H1 (cell line): ENCODE results near the gene ASTL. TPM values are rescaled to one million over a fixed set of nuclear protein-coding genes. Genes with fewer than 3 reads are reported as not detected.

Source experiments
- CTCF ChIA-PET: fragments of 300-600 bp; sonication (Branson Sonifier 250); formaldehyde crosslinking; loops from one replicate; lab custom pipeline; 2021; ENCODE audit not compliant: partially characterized antibody; lab: Charles Lee
- POLR2A ChIA-PET: fragments of 300-600 bp; sonication (Branson Sonifier 250); formaldehyde crosslinking; loops from one replicate; lab custom pipeline; 2021; ENCODE audit warnings: inconsistent platforms; ENCODE audit not compliant: partially characterized antibody; lab: Charles Lee
- DNase-seq, 2 experiments: peaks; one replicate each; pipeline versions ENCODE4 v3.0.0 to v3.0.0-alpha.2; 2010 to 2022; ENCODE audit warnings: low spot score in 2 of 2, low read depth in 1 of 2, mixed read lengths in 1 of 2
- FAIRE-seq: peaks from 2 replicates; lab custom pipeline; 2011; peaks lifted over from hg19 to GRCh38; lab: Jason Lieb, UNC
- H2AFZ ChIP-seq: 2 replicates; pipeline ENCODE4 v1.8.1; 2012; ENCODE audit warnings: low read length, inconsistent platforms
- H2AK5ac ChIP-seq: 2 replicates; pipeline ENCODE4 v1.6.1; 2013; ENCODE audit warnings: low read depth, low read length
- H2BK120ac ChIP-seq: replicated peaks from 2 replicates; pipeline ENCODE3; 2013; ENCODE audit warnings: low read depth, low read length, inconsistent platforms
- H2BK12ac ChIP-seq: 2 replicates; pipeline ENCODE4 v1.6.1; 2013; ENCODE audit warnings: low read depth, low read length
- H2BK15ac ChIP-seq: 2 replicates; pipeline ENCODE4 v1.6.1; 2013; ENCODE audit warnings: low read length
- H2BK20ac ChIP-seq: 2 replicates; pipeline ENCODE4 v1.6.1; 2013; ENCODE audit warnings: low read length
- H2BK5ac ChIP-seq: 2 replicates; pipeline ENCODE4 v1.6.1; 2013; ENCODE audit warnings: low read depth, low read length
- H3K14ac ChIP-seq: 2 replicates; pipeline ENCODE4 v1.6.1; 2013; ENCODE audit warnings: inconsistent platforms; ENCODE audit not compliant: insufficient read length
- H3K18ac ChIP-seq: 2 replicates; pipeline ENCODE4 v1.6.1; 2013; ENCODE audit warnings: low read length; ENCODE audit errors: extremely low read depth
- H3K23ac ChIP-seq: 2 replicates; pipeline ENCODE4 v1.6.1; 2013; ENCODE audit warnings: inconsistent platforms; ENCODE audit not compliant: insufficient read length
- H3K23me2 ChIP-seq: 2 replicates; pipeline ENCODE4 v1.6.1; 2013; ENCODE audit warnings: low read depth, low read length
- H3K27ac ChIP-seq: 2 replicates; pipeline ENCODE4 v1.6.1; 2011; ENCODE audit warnings: low read depth, low read length, inconsistent platforms
- H3K27me3 ChIP-seq, 4 experiments: replicated peaks in 1 of 4; 1 replicate in 1 of 4; 2 replicates in 3 of 4; pipeline versions ENCODE4 v1.6.1 to v1.8.1; 2011 to 2013; ENCODE audit warnings: low read length in 3 of 4, mild to moderate bottlenecking in 3 of 4, inconsistent platforms in 2 of 4, mixed read lengths in 2 of 4, moderate library complexity in 1 of 4; ENCODE audit not compliant: control insufficient read depth in 3 of 4, insufficient read depth in 3 of 4; ENCODE audit errors: extremely low read depth in 1 of 4
- H3K36me3 ChIP-seq, 4 experiments: 2 replicates each; pipeline versions ENCODE4 v1.6.1 to v1.8.1; 2011 to 2013; ENCODE audit warnings: mild to moderate bottlenecking in 4 of 4, low read length in 3 of 4, moderate library complexity in 2 of 4, control low read depth in 1 of 4, inconsistent platforms in 1 of 4; ENCODE audit not compliant: insufficient read depth in 4 of 4, control insufficient read depth in 2 of 4
- H3K4ac ChIP-seq: replicated peaks from 2 replicates; pipeline ENCODE3; 2013; ENCODE audit warnings: low read length, low read depth, mixed read lengths, inconsistent platforms; ENCODE audit not compliant: insufficient read length
- H3K4me1 ChIP-seq, 4 experiments: replicated peaks in 1 of 4; 1 replicate in 1 of 4; 2 replicates in 3 of 4; pipeline versions ENCODE4 v1.6.1 to v1.8.1; 2011 to 2013; ENCODE audit warnings: low read length in 3 of 4, inconsistent platforms in 2 of 4, mixed read lengths in 1 of 4; ENCODE audit not compliant: insufficient read depth in 4 of 4, control insufficient read depth in 3 of 4
- H3K4me2 ChIP-seq, 2 experiments: 2 replicates each; pipeline versions ENCODE4 v1.6.1 to v1.8.1; 2011 to 2013; ENCODE audit warnings: low read depth in 2 of 2, low read length in 2 of 2, control low read depth in 1 of 2, inconsistent platforms in 1 of 2, mild to moderate bottlenecking in 1 of 2; ENCODE audit not compliant: insufficient read depth in 1 of 2
- H3K4me3 ChIP-seq, 4 experiments: fragments of 200-600, 300-600 bp in 1 of 4; sonication (generic), shearing (Covaris generic), sonication (Bioruptor Twin) in 1 of 4; 2 replicates each; pipeline versions ENCODE4 v1.5.1 to v1.8.1; 2011 to 2016; ENCODE audit warnings: low read length in 4 of 4, low read depth in 3 of 4, control low read depth in 2 of 4, inconsistent platforms in 2 of 4, mild to moderate bottlenecking in 2 of 4, mixed read lengths in 1 of 4, moderate library complexity in 1 of 4; ENCODE audit not compliant: insufficient read depth in 2 of 4; ENCODE audit errors: extremely low read depth in 1 of 4
- H3K56ac ChIP-seq: replicated peaks from 2 replicates; pipeline ENCODE3; 2013; ENCODE audit warnings: low read depth, mild to moderate bottlenecking, mixed read lengths, low read length, inconsistent platforms; ENCODE audit not compliant: insufficient read length
- H3K79me1 ChIP-seq: 2 replicates; pipeline ENCODE4 v1.6.1; 2013; ENCODE audit warnings: low read depth, low read length, control low read depth
- H3K79me2 ChIP-seq, 2 experiments: 2 replicates each; pipeline versions ENCODE4 v1.6.1 to v1.8.1; 2012 to 2013; ENCODE audit warnings: low read length in 2 of 2, mild to moderate bottlenecking in 2 of 2, inconsistent platforms in 1 of 2; ENCODE audit not compliant: insufficient read depth in 2 of 2, control insufficient read depth in 1 of 2
- H3K9ac ChIP-seq, 4 experiments: replicated peaks in 1 of 4; 1 replicate in 1 of 4; 2 replicates in 3 of 4; pipeline versions ENCODE4 v1.6.1 to v1.8.1; 2011 to 2013; ENCODE audit warnings: low read depth in 3 of 4, low read length in 3 of 4, control low read depth in 2 of 4, mild to moderate bottlenecking in 2 of 4, moderate library complexity in 2 of 4, inconsistent platforms in 1 of 4; ENCODE audit errors: extremely low read depth in 1 of 4
- H3K9me3 ChIP-seq, 2 experiments: 2 replicates each; pipeline versions ENCODE4 v1.6.1 to v1.8.1; 2012 to 2013; ENCODE audit warnings: mild to moderate bottlenecking in 2 of 2, moderate library complexity in 2 of 2, control low read depth in 1 of 2, inconsistent platforms in 1 of 2, low read depth in 1 of 2, low read length in 1 of 2, mixed read lengths in 1 of 2; ENCODE audit not compliant: insufficient read depth in 2 of 2
- H4K20me1 ChIP-seq, 2 experiments: replicated peaks in 1 of 2; 2 replicates each; pipeline versions ENCODE3 to v1.8.1; 2011 to 2013; ENCODE audit warnings: inconsistent platforms in 2 of 2, low read length in 2 of 2, mild to moderate bottlenecking in 1 of 2; ENCODE audit not compliant: insufficient read depth in 2 of 2, control insufficient read depth in 1 of 2
- H4K5ac ChIP-seq: 2 replicates; pipeline ENCODE4 v1.6.1; 2013; ENCODE audit warnings: low read length, low read depth, mixed read lengths, inconsistent platforms; ENCODE audit not compliant: insufficient read length
- H4K8ac ChIP-seq: 2 replicates; pipeline ENCODE4 v1.8.0; 2013; ENCODE audit warnings: mild to moderate bottlenecking, moderate library complexity, low read length, inconsistent platforms; ENCODE audit not compliant: insufficient read depth; ENCODE audit errors: extremely low read depth
- H4K91ac ChIP-seq: replicated peaks from 2 replicates; pipeline ENCODE3; 2013; ENCODE audit warnings: low read length, mixed read lengths, inconsistent platforms; ENCODE audit not compliant: insufficient read length
- ASH2L ChIP-seq: fragments of 200-600, 300-600 bp; sonication (generic); IDR thresholded peaks from one replicate; pipeline ENCODE4 v1.7.1; 2017; ENCODE audit warnings: low read length
- BACH1 ChIP-seq: IDR thresholded peaks from 2 replicates; pipeline ENCODE4 v1.6.1; 2012; ENCODE audit warnings: low read length, improper control_type of control experiment
- BCL11A ChIP-seq, 2 experiments: IDR thresholded peaks; one replicate each; pipeline ENCODE4 v1.6.1; 2011; ENCODE audit warnings: low read depth in 2 of 2, low read length in 2 of 2, mild to moderate bottlenecking in 2 of 2
- CEBPB ChIP-seq: IDR thresholded peaks from 2 replicates; pipeline ENCODE4 v1.6.1; 2012; ENCODE audit warnings: low read depth, low read length
- CHD1 ChIP-seq: IDR thresholded peaks from 2 replicates; pipeline ENCODE4 v1.6.1; 2012; ENCODE audit warnings: low read depth, low read length, improper control_type of control experiment
- KDM5A ChIP-seq: fragments of 200-600 bp; IDR thresholded peaks from 2 replicates; pipeline ENCODE4 v1.7.1; 2012; ENCODE audit warnings: mild to moderate bottlenecking, low read length, inconsistent platforms, mixed read lengths
- RFX5 ChIP-seq: IDR thresholded peaks from 2 replicates; pipeline ENCODE4 v1.6.1; 2011; ENCODE audit warnings: low read depth, low read length, improper control_type of control experiment, borderline replicate concordance
- SIRT6 ChIP-seq: IDR thresholded peaks from one replicate; pipeline ENCODE4 v1.7.1; 2012; ENCODE audit warnings: low read length, inconsistent platforms
- SUZ12 ChIP-seq: fragments of 200-600 bp; sonication (generic); IDR thresholded peaks from 2 replicates; pipeline ENCODE4 v1.6.1; 2012; ENCODE audit warnings: mild to moderate bottlenecking, inconsistent platforms, low read length, moderate library complexity, mixed read lengths
- TAF7 ChIP-seq: optimal IDR thresholded peaks from 2 replicates; pipeline ENCODE3; 2011; ENCODE audit warnings: low read depth, mild to moderate bottlenecking, inconsistent platforms, low read length, moderate library complexity, borderline replicate concordance
- WGBS, 2 experiments: shearing (Covaris generic) in 1 of 2; methylation state at CpG; one replicate each; pipeline versions ENCODE4 v1.1.6 to v1.1.7; 2013 to 2015; ENCODE audit warnings: low lambda C conversion rate in 2 of 2, mixed read lengths in 2 of 2, inconsistent platforms in 1 of 2, low coverage in 1 of 2, missing lambda C conversion rate in 1 of 2; ENCODE audit not compliant: insufficient replicate concordance in 2 of 2, insufficient coverage in 1 of 2, insufficient read length in 1 of 2; ENCODE audit errors: extremely low coverage in 1 of 2, missing lambda C conversion rate in 1 of 2; 5-methylcytosine and 5-hydroxymethylcytosine counted together
- polyA plus RNA-seq, 7 experiments: library from polyadenylated mRNA; depleted of rRNA in 3 of 7; stranded (reverse) in 5 of 7; unstranded in 2 of 7; fragments of >200 nt in 5 of 7; fragments of 200-250 nt in 2 of 7; gene quantifications; 1 replicate in 5 of 7; 2 replicates in 1 of 7; 4 replicates in 1 of 7; pipeline versions ENCODE4 v1.2.1 to v1.2.3, GENCODE V29; 2011 to 2013; ENCODE audit warnings: missing spikeins in 2 of 7, mixed read lengths in 2 of 7
- total RNA-seq: library from RNA; stranded (reverse); fragmentation: NEBNext Ultra II Directional; extraction: Animal tissue kit (Norgen Biotek cat#: 25700); gene quantifications from 2 replicates; pipeline ENCODE4 v1.2.1, GENCODE V29; 2021
- TF ChIP-seq, protein P1 (sequence below): IDR thresholded peaks from 2 replicates; pipeline ENCODE4 v1.6.1; 2012; ENCODE audit warnings: low read length, inconsistent platforms

ASTL gene
- total and polyA plus RNA-seq, 2 of the 8 experiments (the other 6 are each of a cell fraction or from before 2014, with no cell fraction given), result 0.60 to 1.4 TPM

DNA sequence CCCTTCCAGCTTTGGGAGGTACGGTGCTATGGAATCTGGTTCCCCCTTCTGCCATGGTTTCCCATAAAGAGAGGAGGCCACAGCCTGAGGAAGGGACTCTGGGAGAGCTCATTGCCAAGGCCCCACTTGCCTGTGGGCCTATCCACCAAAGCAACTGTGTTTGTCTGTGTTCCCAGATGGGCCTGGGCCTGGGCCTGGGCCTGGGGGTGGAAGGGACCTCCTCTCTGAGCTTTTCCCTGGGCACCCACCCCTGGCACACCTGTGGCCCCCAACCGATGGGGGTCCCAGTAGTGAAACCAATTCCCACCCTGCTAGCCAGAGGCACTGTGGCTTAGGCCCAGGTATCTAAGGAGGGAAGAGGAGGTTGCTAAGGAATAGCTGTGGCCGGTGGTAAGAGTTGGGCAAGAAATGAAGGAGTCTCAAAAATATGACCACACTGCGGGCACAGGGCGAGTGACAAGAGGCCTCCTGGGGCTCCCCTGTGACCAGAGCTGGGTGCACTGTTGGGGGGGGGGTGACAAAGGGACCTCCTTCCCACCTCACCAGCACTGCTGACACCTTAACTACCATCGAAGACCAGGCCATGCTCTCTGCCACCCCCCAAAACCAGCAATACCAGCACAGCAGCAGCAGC is 11.8 kb upstream of the ASTL start:
- Histone ChIP-seq H3K4me2 (no peak overlapping the region), H3K79me1 (no peaks in the 10 kb centered on the region), H4K8ac (no peak overlapping the region; the same call in 1 of the 2 replicates), H2AFZ (no peak overlapping the region), H3K18ac (no peak overlapping the region), H3K27me3 (peaks cover 0 to 21% (median 12%) of the 10 kb centered on the region in 4 experiments; a peak in 5 of 7 replicates), H3K4me1 (peaks cover 0 to 41% (median 28%) of the 10 kb centered on the region in 4 experiments; a peak in 6 of 7 replicates), H4K20me1 (no peaks in the 10 kb centered on the region), H4K91ac (peak overlapping the region; percentile 51), H3K27ac (no peak overlapping the region), H3K14ac (no peak overlapping the region), H2BK12ac (no peak overlapping the region; the same call in 1 of the 2 replicates), H3K4me3 (no peak overlapping the region), H3K23ac (no peak overlapping the region), H3K9ac (no peak overlapping the region), H2BK120ac (no peak overlapping the region), H3K56ac (no peak overlapping the region), H3K79me2 (no peaks in the 10 kb centered on the region), H3K4ac (no peak overlapping the region), H2AK5ac (no peak overlapping the region), H3K23me2 (peaks cover 2% of the 10 kb centered on the region; the same call in 1 of the 2 replicates), H3K9me3 (no peaks in the 10 kb centered on the region), H2BK5ac (no peak overlapping the region), H4K5ac (no peak overlapping the region), H2BK20ac (peak overlapping the region; percentile 61; the same call in 1 of the 2 replicates), H2BK15ac (no peak overlapping the region), H3K36me3 (no peaks in the 10 kb centered on the region)
- 91% methylated on average over 6 of the region's 6 CpGs; no CpG with 5 or more reads in 1 of the 2 experiments for WGBS, 2 experiments
- ChIA-PET POLR2A (interaction anchor here (0.9 to 1.5 kb wide), 2 partner anchors 32 to 53 kb away, joined by 3 to 4 read pairs; no protein-coding TSS in a partner anchor), CTCF (interaction anchor here (0.6 to 10.1 kb wide), 9 partner anchors 9 to 109 kb away, joined by 3 to 98 read pairs (median 3); partner anchors contain the start of genes ADRA2B and ASTL)
- no peak for FAIRE-seq
- DNase-seq, result no peak
- TF ChIP-seq RFX5 (no peak), KDM5A (no peak), BCL11A (IDR thresholded peaks at IDR 0.05; ENCODE audit: low read depth in 2 of 2, low read length in 2 of 2) (no peak), CHD1 (no peak), SIRT6 (no peak), ASH2L (no peak), BACH1 (no peak), TAF7 (no peak), CEBPB (no peak), SUZ12 (no peak)
- TF ChIP-seq, protein P1, sequence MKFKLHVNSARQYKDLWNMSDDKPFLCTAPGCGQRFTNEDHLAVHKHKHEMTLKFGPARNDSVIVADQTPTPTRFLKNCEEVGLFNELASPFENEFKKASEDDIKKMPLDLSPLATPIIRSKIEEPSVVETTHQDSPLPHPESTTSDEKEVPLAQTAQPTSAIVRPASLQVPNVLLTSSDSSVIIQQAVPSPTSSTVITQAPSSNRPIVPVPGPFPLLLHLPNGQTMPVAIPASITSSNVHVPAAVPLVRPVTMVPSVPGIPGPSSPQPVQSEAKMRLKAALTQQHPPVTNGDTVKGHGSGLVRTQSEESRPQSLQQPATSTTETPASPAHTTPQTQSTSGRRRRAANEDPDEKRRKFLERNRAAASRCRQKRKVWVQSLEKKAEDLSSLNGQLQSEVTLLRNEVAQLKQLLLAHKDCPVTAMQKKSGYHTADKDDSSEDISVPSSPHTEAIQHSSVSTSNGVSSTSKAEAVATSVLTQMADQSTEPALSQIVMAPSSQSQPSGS, result no peak
